ENCODE results near the gene MTERF1.

Gene MTERF1

DNA sequence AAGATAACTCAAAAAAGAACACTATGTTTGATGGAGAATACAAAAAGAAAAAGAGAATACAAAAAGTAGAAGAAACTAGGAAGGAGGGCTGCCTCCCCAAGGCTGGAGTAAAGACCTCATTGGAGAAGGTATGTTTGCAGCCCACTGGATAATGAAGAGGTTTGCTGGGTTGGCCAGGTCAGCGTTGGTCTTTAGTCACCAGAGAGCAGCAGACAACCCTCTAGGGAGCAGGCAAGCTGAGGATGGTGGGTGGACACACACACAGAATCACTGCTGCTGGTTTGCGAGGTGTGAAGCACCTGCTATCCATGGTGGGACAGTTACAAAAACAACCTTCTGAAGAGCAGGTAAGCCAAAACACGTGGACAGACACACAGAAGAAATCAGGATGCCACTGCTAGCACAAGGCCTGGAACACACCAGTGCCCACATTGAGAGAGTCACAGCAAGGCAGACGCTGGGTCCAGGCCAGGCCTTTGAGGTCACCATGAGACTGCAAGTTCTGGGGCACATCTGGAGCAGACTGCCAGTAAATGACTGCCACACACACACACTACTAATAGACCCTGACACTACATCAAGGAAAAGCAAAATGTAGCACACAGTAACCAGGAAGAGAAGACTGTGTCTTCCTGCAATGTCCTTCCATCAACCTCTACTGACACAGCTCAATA is 43.0 kb downstream of the MTERF1 start:
- H3K9ac ChIP-seq (ENCODE audit: low read depth, low read length): no peak overlapping the region
- H2AFZ ChIP-seq (ENCODE audit: low read depth, low read length): no peak overlapping the region
- no peaks in the 10 kb centered on the region for H3K9me3 ChIP-seq (ENCODE audit: insufficient read depth, low read length, severe bottlenecking)
- H3K36me3 ChIP-seq (ENCODE audit: insufficient read depth, low read length): no peaks in the 10 kb centered on the region
- no peak overlapping the region for H3K4me2 ChIP-seq (ENCODE audit: insufficient read depth, low read length)
- no peaks in the 10 kb centered on the region for H4K20me1 ChIP-seq (ENCODE audit: insufficient read depth, low read length)
- no peaks in the 10 kb centered on the region for H3K4me1 ChIP-seq (ENCODE audit: insufficient read depth, low read length)
- no peak overlapping the region for H3K4me3 ChIP-seq (ENCODE audit: low read depth in 1 of 2, low read length in 2 of 2)
- no peak for DNase-seq
- no peak for TF ChIP-seq EZH2 (IDR thresholded peaks at IDR 0.05; ENCODE audit: borderline replicate concordance, low read depth, low read length, severe bottlenecking)
- TF ChIP-seq, protein P1, sequence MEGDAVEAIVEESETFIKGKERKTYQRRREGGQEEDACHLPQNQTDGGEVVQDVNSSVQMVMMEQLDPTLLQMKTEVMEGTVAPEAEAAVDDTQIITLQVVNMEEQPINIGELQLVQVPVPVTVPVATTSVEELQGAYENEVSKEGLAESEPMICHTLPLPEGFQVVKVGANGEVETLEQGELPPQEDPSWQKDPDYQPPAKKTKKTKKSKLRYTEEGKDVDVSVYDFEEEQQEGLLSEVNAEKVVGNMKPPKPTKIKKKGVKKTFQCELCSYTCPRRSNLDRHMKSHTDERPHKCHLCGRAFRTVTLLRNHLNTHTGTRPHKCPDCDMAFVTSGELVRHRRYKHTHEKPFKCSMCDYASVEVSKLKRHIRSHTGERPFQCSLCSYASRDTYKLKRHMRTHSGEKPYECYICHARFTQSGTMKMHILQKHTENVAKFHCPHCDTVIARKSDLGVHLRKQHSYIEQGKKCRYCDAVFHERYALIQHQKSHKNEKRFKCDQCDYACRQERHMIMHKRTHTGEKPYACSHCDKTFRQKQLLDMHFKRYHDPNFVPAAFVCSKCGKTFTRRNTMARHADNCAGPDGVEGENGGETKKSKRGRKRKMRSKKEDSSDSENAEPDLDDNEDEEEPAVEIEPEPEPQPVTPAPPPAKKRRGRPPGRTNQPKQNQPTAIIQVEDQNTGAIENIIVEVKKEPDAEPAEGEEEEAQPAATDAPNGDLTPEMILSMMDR (IDR thresholded peaks at IDR 0.05; ENCODE audit: borderline replicate concordance, extremely low read depth, low read length, poor library complexity, severe bottlenecking): no peak
- H3K79me2 ChIP-seq (ENCODE audit: insufficient read depth, low read length): no peaks in the 10 kb centered on the region
- peak; percentile 17; the same call in 1 of the 3 replicates for ATAC-seq (ENCODE audit: insufficient read depth, low read depth)
- no peak overlapping the region for H3K27ac ChIP-seq (ENCODE audit: low read length)
- peaks cover 12% of the 10 kb centered on the region for H3K27me3 ChIP-seq (ENCODE audit: insufficient read depth, low read length, poor library complexity)

DNA sequence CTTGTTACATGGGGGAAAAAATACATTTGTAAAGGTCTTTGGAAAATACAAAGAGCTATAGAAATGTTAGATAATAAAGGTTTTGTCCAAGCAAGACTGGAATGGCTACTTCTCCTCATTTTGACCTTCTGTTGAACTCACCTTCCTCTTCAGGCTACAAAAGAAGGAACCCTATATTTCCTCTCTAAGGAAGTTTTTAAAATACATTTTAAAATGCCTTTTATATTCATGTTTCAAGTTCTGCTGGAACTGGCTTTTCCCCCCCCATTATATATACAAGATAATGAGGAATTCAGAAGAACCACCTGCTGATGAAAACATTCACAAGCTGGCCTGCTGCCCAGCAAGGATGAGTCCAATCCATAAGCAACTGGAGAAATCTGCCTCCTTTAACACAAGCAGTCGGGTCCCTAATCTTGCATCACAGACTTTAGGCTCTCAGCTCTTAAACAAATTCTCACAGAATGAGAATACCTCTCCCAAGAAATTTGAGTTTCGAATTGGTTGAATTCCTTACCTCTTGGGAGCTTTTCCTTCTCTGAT is 44.6 kb downstream of the MTERF1 start:
- Histone ChIP-seq H3K27ac (ENCODE audit: low read length) (no peak overlapping the region), H3K9ac (ENCODE audit: low read depth, low read length) (no peak overlapping the region), H3K9me3 (ENCODE audit: insufficient read depth, low read length, severe bottlenecking) (no peaks in the 10 kb centered on the region), H3K4me2 (ENCODE audit: insufficient read depth, low read length) (no peak overlapping the region), H2AFZ (ENCODE audit: low read depth, low read length) (no peak overlapping the region), H4K20me1 (ENCODE audit: insufficient read depth, low read length) (no peaks in the 10 kb centered on the region), H3K27me3 (ENCODE audit: insufficient read depth, low read length, poor library complexity) (peaks cover 12% of the 10 kb centered on the region), H3K36me3 (ENCODE audit: insufficient read depth, low read length) (no peaks in the 10 kb centered on the region), H3K79me2 (ENCODE audit: insufficient read depth, low read length) (no peaks in the 10 kb centered on the region), H3K4me3 (ENCODE audit: low read depth in 1 of 2, low read length in 2 of 2) (no peak overlapping the region), H3K4me1 (ENCODE audit: insufficient read depth, low read length) (no peaks in the 10 kb centered on the region)
- no peak for TF ChIP-seq EZH2 (IDR thresholded peaks at IDR 0.05; ENCODE audit: borderline replicate concordance, low read depth, low read length, severe bottlenecking)
- no peak for ATAC-seq (ENCODE audit: insufficient read depth, low read depth)
- DNase-seq: no peak

DNA sequence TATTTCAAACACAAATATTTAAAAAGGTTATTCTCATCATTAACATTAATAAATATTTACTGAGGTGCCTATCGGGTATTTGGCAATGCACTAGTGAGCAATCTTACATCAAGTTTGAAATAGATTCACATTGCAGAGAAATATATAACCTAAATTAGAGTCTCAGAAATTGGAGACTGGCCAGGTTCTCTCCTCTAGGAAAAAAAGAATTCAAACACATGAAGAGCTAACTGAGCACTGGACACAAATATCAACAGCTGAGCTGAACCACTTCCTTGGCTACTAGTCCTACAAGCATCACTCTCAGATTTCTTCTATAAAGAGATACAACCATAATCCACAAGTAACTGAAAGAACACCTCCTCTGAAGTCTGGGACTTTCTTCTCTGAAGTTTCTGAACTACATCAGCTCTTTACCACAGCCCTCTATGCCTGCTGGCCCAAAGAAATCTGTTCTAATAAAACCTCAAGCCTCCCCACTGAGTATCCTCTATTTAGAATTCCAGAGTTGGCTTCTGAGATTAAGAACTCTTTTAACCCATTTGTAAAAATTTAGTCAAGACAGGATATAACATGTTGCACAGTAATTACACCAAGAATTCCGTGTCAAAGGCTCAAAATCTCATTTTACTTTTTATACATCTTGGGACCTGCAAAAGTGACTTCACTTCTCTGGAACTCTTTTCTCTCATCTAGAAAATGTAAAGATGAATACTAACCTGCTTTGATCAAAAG is 45.2 kb downstream of the MTERF1 start:
- ATAC-seq (ENCODE audit: insufficient read depth, low read depth): no peak
- Histone ChIP-seq H3K9ac (ENCODE audit: low read depth, low read length) (no peak overlapping the region), H4K20me1 (ENCODE audit: insufficient read depth, low read length) (no peaks in the 10 kb centered on the region), H3K27me3 (ENCODE audit: insufficient read depth, low read length, poor library complexity) (peaks cover 12% of the 10 kb centered on the region), H3K36me3 (ENCODE audit: insufficient read depth, low read length) (no peaks in the 10 kb centered on the region), H3K9me3 (ENCODE audit: insufficient read depth, low read length, severe bottlenecking) (no peaks in the 10 kb centered on the region), H3K4me2 (ENCODE audit: insufficient read depth, low read length) (no peak overlapping the region), H3K27ac (ENCODE audit: low read length) (no peak overlapping the region), H3K4me3 (ENCODE audit: low read depth in 1 of 2, low read length in 2 of 2) (no peak overlapping the region), H3K4me1 (ENCODE audit: insufficient read depth, low read length) (no peaks in the 10 kb centered on the region), H3K79me2 (ENCODE audit: insufficient read depth, low read length) (no peaks in the 10 kb centered on the region), H2AFZ (ENCODE audit: low read depth, low read length) (no peak overlapping the region)
- TF ChIP-seq, protein P1 (IDR thresholded peaks at IDR 0.05; ENCODE audit: borderline replicate concordance, extremely low read depth, low read length, poor library complexity, severe bottlenecking): no peak
- TF ChIP-seq EZH2 (IDR thresholded peaks at IDR 0.05; ENCODE audit: borderline replicate concordance, low read depth, low read length, severe bottlenecking): no peak
- DNase-seq: no peak

DNA sequence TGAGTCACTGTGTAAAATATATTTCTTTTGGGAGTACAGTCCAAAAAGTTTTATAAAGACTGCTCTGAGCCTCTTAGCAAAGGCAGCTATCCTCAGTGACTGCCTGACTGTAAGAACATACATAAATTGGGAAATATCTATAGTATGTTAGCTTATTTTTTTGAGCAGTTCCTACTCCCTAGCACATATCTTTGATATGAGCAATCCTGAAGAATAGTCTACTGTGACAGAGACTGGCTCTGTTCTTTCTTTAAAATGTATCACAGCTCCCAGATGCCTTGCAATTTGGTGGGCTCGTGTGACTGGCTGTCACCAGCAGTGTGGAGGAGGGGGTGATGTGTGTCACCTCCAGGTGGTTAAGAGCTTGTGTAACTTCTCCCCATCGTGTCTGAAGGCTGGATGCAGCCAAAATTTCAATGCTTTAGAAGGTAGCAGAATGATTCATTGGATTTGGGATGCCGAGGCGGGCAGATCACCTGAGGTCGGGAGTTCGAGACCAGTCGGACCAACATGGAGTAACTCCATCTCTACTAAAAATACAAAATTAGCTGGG is 47.9 kb downstream of the MTERF1 start:
- Histone ChIP-seq H3K9me3 (ENCODE audit: insufficient read depth, low read length, severe bottlenecking) (no peaks in the 10 kb centered on the region), H3K4me3 (ENCODE audit: low read depth in 1 of 2, low read length in 2 of 2) (no peak overlapping the region), H3K9ac (ENCODE audit: low read depth, low read length) (no peak overlapping the region), H3K36me3 (ENCODE audit: insufficient read depth, low read length) (no peaks in the 10 kb centered on the region), H2AFZ (ENCODE audit: low read depth, low read length) (no peak overlapping the region), H3K79me2 (ENCODE audit: insufficient read depth, low read length) (no peaks in the 10 kb centered on the region), H3K27me3 (ENCODE audit: insufficient read depth, low read length, poor library complexity) (peaks cover 12% of the 10 kb centered on the region), H4K20me1 (ENCODE audit: insufficient read depth, low read length) (no peaks in the 10 kb centered on the region), H3K4me2 (ENCODE audit: insufficient read depth, low read length) (no peak overlapping the region), H3K27ac (ENCODE audit: low read length) (no peak overlapping the region), H3K4me1 (ENCODE audit: insufficient read depth, low read length) (no peaks in the 10 kb centered on the region)
- TF ChIP-seq EZH2 (IDR thresholded peaks at IDR 0.05; ENCODE audit: borderline replicate concordance, low read depth, low read length, severe bottlenecking): no peak
- TF ChIP-seq, protein P1 (IDR thresholded peaks at IDR 0.05; ENCODE audit: borderline replicate concordance, extremely low read depth, low read length, poor library complexity, severe bottlenecking): no peak
- ATAC-seq (ENCODE audit: insufficient read depth, low read depth) (no peak), DNase-seq (no peak)

Data from DND-41 (cell line).